ENCODE data around the gene HOXD9.

HOXD9 gene

DNA sequence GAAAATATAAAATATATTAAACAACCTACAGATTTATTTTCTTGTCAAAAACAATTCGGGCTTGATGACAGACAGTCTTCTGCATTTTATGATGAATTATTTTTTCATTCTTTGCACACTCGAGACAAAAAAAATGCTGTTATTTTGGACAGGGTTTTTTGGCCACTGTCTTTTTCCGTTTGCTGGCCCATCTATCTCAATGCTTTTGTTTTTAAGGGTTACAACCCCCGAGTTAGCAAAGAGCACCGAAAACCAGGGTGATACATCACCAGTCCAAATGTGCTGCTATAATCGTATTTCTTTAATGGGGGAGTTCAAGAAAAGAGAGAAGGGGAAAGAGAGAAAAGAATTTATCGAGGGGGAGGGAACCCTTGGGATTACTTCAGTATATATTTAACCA is 46.5 kb upstream of the HOXD9 start:
- H3K36me3 ChIP-seq (ENCODE audit: control insufficient read depth, insufficient read depth, low read length) = no peaks in the 10 kb centered on the region
- H2AFZ ChIP-seq = no peak overlapping the region
- no peak overlapping the region for H3K9ac ChIP-seq
- H3K4me2 ChIP-seq (ENCODE audit: low read length) = no peak overlapping the region
- no peaks in the 10 kb centered on the region for H3K4me1 ChIP-seq
- H3K27me3 ChIP-seq (ENCODE audit: control insufficient read depth, insufficient read depth, low read length) = peaks cover 33% of the 10 kb centered on the region
- no peak overlapping the region for H3K27ac ChIP-seq
- TF ChIP-seq, protein P1, sequence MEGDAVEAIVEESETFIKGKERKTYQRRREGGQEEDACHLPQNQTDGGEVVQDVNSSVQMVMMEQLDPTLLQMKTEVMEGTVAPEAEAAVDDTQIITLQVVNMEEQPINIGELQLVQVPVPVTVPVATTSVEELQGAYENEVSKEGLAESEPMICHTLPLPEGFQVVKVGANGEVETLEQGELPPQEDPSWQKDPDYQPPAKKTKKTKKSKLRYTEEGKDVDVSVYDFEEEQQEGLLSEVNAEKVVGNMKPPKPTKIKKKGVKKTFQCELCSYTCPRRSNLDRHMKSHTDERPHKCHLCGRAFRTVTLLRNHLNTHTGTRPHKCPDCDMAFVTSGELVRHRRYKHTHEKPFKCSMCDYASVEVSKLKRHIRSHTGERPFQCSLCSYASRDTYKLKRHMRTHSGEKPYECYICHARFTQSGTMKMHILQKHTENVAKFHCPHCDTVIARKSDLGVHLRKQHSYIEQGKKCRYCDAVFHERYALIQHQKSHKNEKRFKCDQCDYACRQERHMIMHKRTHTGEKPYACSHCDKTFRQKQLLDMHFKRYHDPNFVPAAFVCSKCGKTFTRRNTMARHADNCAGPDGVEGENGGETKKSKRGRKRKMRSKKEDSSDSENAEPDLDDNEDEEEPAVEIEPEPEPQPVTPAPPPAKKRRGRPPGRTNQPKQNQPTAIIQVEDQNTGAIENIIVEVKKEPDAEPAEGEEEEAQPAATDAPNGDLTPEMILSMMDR (IDR thresholded peaks at IDR 0.05) = no peak
- no peaks in the 10 kb centered on the region for H3K79me2 ChIP-seq
- H3K9me3 ChIP-seq (ENCODE audit: control insufficient read depth, low read length) = no peaks in the 10 kb centered on the region
- H3K4me3 ChIP-seq (ENCODE audit: low read depth, low read length) = no peak overlapping the region

DNA sequence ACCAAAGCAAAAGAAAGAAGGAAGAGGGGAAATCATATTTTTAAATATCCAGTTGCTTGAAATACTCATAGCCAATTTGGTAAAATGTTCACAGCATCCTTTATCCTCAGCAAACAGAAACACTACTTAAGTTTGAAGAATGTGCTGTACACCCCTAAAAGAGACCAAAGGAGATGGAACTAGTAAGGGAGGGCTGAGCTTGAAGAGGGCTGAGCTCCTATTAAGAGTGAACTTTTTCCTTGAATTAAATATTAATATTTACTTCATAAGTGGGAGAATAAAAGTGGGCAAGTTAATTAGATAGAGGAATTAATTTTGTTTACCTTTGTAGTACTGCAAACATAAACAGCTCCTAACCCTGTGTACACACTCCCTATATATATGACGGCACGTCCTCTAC is 45.7 kb upstream of the HOXD9 start:
- Histone ChIP-seq H3K27ac (no peak overlapping the region), H3K9me3 (ENCODE audit: control insufficient read depth, low read length) (peaks cover 2% of the 10 kb centered on the region), H2AFZ (no peak overlapping the region), H3K4me2 (ENCODE audit: low read length) (no peak overlapping the region), H3K79me2 (no peaks in the 10 kb centered on the region), H3K4me3 (ENCODE audit: low read depth, low read length) (no peak overlapping the region), H3K36me3 (ENCODE audit: control insufficient read depth, insufficient read depth, low read length) (no peaks in the 10 kb centered on the region), H3K9ac (no peak overlapping the region), H3K4me1 (no peaks in the 10 kb centered on the region), H3K27me3 (ENCODE audit: control insufficient read depth, insufficient read depth, low read length) (peaks cover 31% of the 10 kb centered on the region)
- TF ChIP-seq, protein P1 (IDR thresholded peaks at IDR 0.05) = no peak

DNA sequence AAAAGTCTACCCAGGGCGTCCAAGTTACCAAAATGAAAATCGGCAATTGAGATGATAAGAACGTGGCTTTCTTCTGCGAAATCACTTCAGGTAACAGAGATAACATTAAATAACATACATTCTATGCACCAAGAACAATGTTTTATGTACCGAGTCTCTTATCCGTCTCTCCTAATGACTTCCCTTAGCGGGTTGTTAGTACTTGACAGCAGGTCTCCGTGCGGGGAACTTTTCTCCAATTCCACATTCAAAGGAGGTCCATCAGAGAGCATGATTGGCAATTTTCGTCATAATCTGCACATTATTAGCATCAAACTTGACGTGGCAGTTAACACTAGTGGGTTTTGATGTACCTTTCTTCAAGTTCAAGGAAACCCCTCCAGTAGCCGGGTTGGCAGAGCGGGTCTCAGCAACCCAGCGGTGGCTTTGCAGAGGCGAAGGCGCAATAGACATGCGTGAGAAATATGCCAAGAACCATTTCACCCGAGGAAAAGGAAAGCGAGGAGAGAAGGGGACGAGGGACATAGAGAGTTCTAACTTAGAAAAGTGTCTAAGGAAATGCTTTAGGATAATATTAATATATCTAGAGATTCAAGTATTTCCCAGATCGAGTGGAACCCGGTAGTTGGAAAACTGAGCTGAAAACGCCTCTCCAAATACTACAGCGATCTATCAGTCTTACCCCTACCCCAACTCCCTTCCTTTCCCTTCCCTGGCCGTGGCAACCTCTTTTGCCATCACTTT is 43.8 kb upstream of the HOXD9 start:
- Histone ChIP-seq H3K36me3 (ENCODE audit: control insufficient read depth, insufficient read depth, low read length) (no peaks in the 10 kb centered on the region), H3K79me2 (no peaks in the 10 kb centered on the region), H3K4me2 (ENCODE audit: low read length) (no peak overlapping the region), H3K9me3 (ENCODE audit: control insufficient read depth, low read length) (peaks cover 5% of the 10 kb centered on the region), H3K27me3 (ENCODE audit: control insufficient read depth, insufficient read depth, low read length) (peaks cover 40% of the 10 kb centered on the region), H3K4me3 (ENCODE audit: low read depth, low read length) (no peak overlapping the region), H3K4me1 (no peaks in the 10 kb centered on the region), H2AFZ (no peak overlapping the region), H3K9ac (no peak overlapping the region), H3K27ac (no peak overlapping the region)
- TF ChIP-seq, protein P1 (IDR thresholded peaks at IDR 0.05) = no peak

DNA sequence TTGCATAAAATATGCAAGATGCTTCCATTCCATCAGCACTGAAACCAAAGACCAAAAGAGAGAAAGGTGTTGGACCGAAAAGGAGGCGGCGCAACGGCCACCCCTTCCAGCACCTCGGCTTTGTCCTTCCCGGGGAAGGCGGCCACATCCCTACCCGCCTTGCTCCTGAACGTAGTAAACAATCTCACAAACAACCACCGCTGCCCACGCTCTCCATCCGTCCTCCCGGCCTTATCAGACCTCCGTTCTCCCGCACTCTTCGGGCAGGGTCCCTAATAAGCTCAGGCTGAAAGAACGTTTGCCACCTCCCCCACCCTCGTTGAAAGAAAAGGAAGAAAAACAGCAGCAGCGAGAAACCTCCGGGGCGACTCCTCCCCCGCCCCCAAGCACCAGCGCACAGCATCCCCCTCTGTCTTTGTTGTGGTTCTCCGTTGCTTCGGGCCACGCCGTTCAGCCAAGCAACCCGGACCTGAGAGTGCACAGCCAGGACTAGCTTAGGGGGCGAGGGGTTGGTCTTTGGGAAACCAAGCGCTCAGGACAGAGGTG is 43.2 kb upstream of the HOXD9 start:
- H3K36me3 ChIP-seq (ENCODE audit: control insufficient read depth, insufficient read depth, low read length) = no peaks in the 10 kb centered on the region
- H3K27me3 ChIP-seq (ENCODE audit: control insufficient read depth, insufficient read depth, low read length) = peaks cover 44% of the 10 kb centered on the region
- H3K4me2 ChIP-seq (ENCODE audit: low read length) = no peak overlapping the region
- H3K4me1 ChIP-seq = no peaks in the 10 kb centered on the region
- H2AFZ ChIP-seq = no peak overlapping the region
- no peak overlapping the region for H3K27ac ChIP-seq
- no peak overlapping the region for H3K9ac ChIP-seq
- H3K9me3 ChIP-seq (ENCODE audit: control insufficient read depth, low read length) = peaks cover 5% of the 10 kb centered on the region
- no peaks in the 10 kb centered on the region for H3K79me2 ChIP-seq
- TF ChIP-seq, protein P1 (IDR thresholded peaks at IDR 0.05) = no peak
- no peak overlapping the region for H3K4me3 ChIP-seq (ENCODE audit: low read depth, low read length)
